GM21360 (cell line): ENCODE data around the gene NDEL1.

ENCODE experiments used
- ATAC-seq: cut with Tn5 transposase; IDR thresholded peaks from one replicate; pipeline ENCODE4 v1.9.1; 2021; ENCODE audit warnings: mild to moderate bottlenecking, moderate library complexity; ENCODE audit not compliant: unreplicated experiment

NDEL1 gene

DNA sequence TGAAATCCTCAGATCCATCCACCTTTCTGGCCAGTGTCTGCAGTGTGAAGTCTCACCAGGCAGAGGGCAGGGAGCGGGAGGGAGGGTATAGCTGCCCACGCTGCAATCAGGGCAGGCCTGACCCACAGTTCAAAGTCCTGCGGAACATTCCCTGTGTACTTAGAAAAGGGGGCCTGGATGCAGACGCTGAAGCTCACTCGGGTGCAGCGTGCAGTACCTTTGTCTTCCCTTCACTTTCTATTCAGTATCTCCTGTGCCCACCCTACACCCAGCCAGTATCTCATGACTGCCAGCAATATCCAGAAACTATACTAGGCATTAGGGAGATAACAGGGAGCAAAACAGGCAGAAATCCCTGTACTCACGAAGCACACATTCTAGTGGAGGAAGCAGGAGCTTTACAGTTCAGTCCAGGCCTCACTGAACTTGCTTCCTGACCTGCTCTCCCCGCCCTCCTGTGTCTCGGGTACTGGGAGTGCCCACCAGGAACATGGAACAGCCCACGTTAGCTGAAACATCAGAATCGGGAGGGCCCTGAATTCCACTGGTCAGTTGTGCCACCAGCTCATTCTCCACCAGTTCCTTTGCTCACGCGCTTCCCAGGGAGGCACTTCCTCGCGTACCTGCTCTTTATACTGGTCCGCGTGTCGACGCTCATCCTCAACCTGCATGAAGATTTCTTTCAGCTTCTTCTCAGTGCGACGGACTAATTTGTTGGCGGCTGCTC lies 42.2 kb downstream of the NDEL1 start:
- ATAC-seq: no peak

GRCh38 chr17:8479431-8479947 lies 43.8 kb downstream of the NDEL1 start:
- no peak for ATAC-seq

GRCh38 chr17:8480011-8480976 lies 44.6 kb downstream of the NDEL1 start:
- no peak for ATAC-seq

DNA sequence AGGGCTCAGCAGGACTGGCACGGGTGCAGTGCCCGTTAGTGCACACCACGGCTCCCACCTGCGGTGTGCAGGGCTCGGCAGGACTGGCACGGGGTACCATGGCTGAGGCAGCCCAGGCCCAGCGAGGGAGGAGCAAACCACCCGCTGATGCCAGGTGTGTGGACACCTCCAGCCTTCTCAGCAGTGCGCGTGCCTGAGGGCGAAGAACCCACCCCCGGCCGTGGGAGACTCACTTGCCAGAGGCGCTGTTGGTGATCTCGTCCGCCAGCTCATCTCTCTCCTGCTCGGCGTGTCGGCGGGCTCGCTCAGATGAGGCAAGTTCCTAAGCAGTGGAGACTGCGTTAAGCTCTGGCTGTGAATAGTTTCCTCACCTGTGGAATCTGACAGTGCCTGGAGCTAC lies 45.4 kb downstream of the NDEL1 start:
- ATAC-seq: no peak

DNA sequence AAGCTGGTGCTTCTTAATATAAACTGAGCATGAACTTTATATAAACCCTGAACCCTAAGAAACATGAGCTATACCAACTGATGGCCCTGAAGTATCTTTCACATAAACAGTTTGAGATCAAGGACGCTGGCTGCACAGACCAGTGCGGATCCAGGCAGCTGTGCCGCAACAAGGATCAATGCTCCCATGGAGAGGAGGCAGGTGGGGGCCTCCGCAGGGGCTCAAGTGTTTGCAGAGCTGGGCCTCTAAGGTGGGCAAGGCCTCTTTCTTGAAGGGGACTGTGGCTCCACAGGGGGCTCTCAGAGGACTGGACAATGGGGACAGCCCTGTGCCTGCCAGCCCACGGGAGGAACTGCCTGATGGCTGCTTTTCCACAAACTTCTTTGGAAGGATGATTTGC lies 46.0 kb downstream of the NDEL1 start:
- ATAC-seq: no peak

- no peak for ATAC-seq
These were observed 46.9 kb downstream of the NDEL1 start for GRCh38 chr17:8482546-8482945.

DNA sequence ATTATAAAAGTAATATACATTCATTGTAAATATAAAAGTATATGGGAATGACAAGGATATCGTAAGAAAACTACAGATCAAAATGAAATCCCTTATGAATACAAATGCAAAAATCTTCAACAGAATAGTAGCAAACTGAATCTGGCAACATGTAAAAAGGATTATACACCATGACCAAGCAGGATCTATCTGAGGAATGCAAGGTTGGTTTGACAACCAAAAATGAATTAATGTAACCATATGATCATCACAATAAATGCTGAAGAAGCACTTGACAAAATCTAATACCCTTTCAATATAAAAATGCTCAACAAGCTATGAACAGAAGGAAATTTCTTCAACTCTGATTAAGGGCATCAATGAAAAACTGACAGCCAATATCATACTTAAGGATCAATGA lies 48.8 kb downstream of the NDEL1 start:
- ATAC-seq: no peak

GRCh38 chr17:8485491-8485890 lies 49.8 kb downstream of the NDEL1 start:
- no peak for ATAC-seq

DNA sequence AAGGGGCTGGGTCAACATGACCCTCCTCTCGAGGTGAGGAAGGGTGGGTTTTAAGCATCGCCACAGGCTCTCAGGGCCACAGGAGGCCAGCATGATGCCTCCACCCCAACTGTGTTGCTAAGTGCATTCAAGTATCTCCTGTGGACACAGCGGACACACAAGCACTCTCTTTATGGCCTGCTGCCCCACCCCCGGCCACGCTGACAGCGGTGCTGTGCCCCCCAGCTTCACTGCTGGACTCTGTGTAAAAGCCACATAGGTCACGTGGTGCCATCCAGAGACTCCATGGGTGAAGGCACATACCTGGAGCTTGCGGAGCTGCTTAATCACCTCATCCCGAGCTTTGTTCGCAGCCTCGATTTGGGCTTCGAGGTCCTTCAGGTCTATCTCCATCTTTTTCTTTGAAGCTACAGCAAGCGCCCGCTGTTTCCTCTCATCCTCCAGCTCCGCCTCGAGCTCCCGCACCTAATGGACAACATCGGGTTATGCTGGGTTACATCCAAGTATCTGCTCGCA lies 51.5 kb downstream of the NDEL1 start:
- no peak for ATAC-seq

DNA sequence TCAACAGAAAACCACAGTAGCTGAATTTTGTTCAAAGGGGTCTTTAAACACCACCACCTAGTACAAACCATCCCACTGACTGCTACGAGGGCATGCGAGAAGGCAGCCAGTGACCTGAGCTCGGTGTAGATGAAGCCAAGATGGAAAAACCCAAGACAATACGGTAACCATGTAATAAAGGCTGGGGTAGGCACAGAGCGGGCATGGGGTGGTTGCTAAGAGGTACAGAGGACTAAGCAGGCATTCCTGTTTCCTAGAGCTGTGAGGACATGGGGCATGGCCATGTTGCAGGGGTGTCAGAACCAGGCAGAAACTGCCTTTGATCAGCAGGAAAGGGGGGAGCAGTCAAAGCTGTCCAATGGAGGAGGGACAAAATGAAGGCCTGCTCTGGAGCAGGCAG lies 52.1 kb downstream of the NDEL1 start:
- ATAC-seq: no peak

DNA sequence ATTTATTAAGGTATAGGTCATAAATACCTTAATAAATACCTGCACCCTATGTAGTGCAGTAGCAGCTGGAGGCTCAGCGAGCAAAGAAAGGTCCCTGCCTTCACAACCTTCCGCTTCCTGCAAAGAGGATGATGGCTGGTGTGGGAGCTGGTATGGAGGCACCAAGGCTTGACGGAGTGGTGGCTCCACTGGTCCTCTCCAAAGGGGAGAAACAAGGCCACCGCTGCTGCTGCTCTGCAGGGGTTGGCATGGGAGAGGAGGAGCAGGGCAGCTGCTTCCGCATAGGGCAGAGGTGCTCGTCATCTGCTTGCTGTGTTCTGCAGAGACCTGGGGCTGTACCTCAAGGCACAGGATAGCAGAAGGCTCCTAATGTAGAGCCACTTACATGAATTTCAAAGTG lies 52.8 kb downstream of the NDEL1 start:
- ATAC-seq: no peak

DNA sequence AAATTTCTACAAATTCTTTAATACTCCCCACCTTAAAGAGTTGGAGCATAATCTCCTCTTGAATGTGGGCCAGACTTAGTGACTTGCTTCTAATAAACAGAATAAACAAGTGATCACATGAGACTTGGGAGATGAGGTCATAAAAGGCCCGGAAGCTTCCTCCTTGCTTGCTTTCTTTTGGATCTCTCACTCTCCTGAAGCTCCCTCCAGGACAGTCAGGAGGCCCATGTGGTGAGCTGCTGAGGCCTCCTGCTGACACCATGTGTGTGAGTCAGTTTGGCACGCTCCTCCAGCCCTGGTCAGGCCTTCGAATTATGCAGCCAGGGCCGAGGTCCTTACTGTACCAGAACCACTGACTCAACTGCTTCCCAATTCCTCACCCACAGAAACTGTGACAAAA lies 53.2 kb downstream of the NDEL1 start:
- no peak for ATAC-seq

GRCh38 chr17:8489841-8490240 lies 54.2 kb downstream of the NDEL1 start:
- ATAC-seq: no peak

DNA sequence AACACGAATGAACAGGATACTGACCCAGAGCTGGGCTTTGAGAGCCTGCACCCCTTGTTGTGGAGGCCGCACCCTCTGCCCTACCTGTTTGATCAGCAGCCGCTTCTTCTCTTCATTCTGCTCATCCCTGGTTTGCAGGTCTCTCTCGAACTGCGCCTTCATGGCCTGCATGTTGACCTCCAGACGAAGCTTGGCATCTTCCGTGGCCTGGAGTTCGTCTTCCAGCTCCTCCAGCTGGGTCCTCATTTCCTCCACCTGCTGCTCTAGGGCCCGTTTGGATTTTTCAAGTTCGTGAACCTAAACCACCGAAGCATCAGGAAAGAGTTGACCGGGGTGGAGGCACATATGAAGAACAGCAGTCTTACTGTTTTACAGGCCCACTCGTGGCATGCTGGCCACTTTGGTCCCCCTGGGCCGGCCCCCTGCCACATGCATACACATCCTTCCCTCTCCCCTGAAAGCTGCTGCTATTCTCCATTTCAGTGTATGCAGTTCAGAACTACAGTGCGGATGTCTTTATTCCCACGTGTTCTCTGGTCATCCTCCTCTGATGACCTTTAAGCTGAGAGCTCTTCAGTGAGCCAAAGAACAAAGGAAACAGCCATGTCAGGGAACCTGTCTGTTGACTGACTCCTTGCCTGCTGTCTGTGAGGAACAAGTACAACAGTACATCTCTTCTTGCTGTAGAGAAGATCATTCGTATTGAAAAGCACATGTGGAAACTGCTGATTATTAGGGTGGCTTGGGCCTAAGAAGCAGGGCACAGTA lies 54.8 kb downstream of the NDEL1 start:
- no peak for ATAC-seq

- ATAC-seq: no peak
These were observed 56.4 kb downstream of the NDEL1 start for GRCh38 chr17:8492121-8492520.

- ATAC-seq: no peak
These were observed 58.3 kb downstream of the NDEL1 start for GRCh38 chr17:8494021-8494420.

DNA sequence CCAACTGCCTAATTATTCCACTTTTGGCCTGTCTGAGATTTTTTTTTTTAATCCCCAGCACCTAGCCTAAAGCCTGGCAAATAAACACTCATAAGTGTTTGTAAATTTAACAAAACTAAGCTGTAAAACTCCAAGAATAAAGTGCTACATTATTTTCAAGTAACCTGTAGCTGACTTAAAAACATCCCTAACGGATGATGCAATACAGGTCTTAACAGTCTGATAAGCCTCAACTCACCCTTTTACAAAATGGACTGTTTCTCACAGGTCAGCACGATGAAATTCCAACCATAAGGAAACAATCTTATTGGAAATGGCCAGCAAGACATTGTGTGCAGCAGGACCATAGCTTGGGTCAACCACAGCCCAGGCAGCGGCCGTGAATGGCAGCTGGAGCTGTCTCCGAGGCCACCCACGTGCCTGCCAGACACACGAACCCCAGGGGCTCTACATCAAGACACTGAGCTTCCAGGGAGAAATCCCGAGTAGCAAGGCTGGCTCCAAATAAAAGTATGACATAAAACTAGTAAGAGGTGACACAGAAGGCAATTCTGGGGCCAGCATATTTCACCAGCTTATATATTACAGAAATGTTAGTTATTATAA lies 58.9 kb downstream of the NDEL1 start:
- no peak for ATAC-seq

- no peak for ATAC-seq
These were observed 60.4 kb downstream of the NDEL1 start for GRCh38 chr17:8496081-8496480.

DNA sequence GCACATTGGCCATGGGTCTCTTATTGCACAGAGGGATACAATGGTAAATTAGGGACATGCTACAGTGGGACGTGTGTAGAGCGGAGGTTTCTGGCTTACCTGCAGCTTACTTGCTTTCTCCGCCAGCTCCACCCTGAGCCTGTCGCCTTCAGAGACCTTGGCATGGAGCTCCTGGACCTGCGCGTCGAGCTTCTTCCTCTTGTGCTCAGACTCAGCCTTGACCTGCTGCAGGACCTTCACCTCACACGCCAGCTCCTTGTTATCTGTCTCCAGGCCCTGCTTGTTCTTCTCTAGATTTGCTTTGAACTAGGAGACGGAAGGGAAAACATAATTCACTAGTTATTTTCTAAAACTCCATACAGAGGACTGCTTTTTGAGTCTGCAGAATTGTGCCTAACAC lies 63.5 kb downstream of the NDEL1 start:
- ATAC-seq: no peak

DNA sequence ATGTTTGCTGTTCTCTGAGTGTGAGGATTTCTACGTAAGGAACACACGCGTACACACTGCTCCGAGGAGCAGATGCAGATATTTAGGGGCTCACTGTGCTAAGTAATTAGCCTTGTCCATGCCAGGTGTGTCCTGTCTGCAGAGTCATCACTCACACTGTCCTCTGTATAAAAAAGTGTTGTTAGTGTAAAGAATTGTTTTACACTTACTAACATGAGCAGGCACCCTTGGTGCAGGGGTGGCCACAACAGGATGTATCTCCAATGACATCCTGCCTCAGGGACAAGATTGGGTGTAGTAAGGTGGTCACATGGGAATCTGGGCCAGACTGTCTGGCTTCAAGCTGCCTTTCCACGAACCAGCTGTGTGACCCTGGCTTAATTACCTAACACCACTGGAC lies 63.9 kb downstream of the NDEL1 start:
- no peak for ATAC-seq

DNA sequence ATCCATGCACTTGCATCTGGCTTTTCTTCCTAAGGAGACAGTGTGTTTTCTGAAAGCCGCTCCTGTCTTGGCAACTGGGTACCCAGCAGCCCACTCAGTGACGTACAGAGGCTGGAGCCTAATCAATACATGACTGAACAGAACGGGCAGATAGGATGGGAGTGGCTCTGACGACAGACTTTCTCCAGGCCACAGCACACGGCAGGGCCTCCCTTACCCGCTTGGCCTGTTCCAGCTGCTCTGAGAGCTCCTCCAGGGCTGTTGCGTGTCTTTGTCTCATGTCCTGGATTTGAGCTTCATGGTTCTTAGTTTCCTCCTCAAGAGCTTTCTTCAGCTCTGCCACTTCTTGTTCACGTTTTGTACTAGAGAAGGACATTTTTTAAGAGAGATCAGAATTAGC lies 64.9 kb downstream of the NDEL1 start:
- ATAC-seq: no peak
